ENCODE measurements around the gene BAG1.

The BAG1 gene

GRCh38 chr9:33300546-33300945, 36.0 kb upstream of the BAG1 start:
- DNase-seq (ENCODE audit: insufficient read length, low spot score) (no peak), FAIRE-seq (no peak)
- TF ChIP-seq CTCF (IDR thresholded peaks at IDR 0.05; ENCODE audit: insufficient read depth, missing control alignments), result no peak

GRCh38 chr9:33297432-33297831, 32.9 kb upstream of the BAG1 start:
- DNase-seq (ENCODE audit: insufficient read length, low spot score) (no peak), FAIRE-seq (no peak)
- TF ChIP-seq CTCF (IDR thresholded peaks at IDR 0.05; ENCODE audit: insufficient read depth, missing control alignments), result no peak

GRCh38 chr9:33295571-33295970, 31.1 kb upstream of the BAG1 start:
- no peak for FAIRE-seq
- TF ChIP-seq CTCF (IDR thresholded peaks at IDR 0.05; ENCODE audit: insufficient read depth, missing control alignments), result no peak
- DNase-seq (ENCODE audit: insufficient read length, low spot score), result no peak

GRCh38 chr9:33294670-33295432, 30.3 kb upstream of the BAG1 start:
- no peak for DNase-seq (ENCODE audit: insufficient read length, low spot score)
- TF ChIP-seq CTCF (IDR thresholded peaks at IDR 0.05; ENCODE audit: insufficient read depth, missing control alignments), result no peak
- no peak for FAIRE-seq

GRCh38 chr9:33293782-33294181, 29.3 kb upstream of the BAG1 start:
- no peak for DNase-seq (ENCODE audit: insufficient read length, low spot score)
- no peak for FAIRE-seq
- no peak for TF ChIP-seq CTCF (IDR thresholded peaks at IDR 0.05; ENCODE audit: insufficient read depth, missing control alignments)

GRCh38 chr9:33291901-33292300, 27.4 kb upstream of the BAG1 start:
- DNase-seq (ENCODE audit: insufficient read length, low spot score) (no peak), FAIRE-seq (no peak)
- no peak for TF ChIP-seq CTCF (IDR thresholded peaks at IDR 0.05; ENCODE audit: insufficient read depth, missing control alignments)

- TF ChIP-seq CTCF (IDR thresholded peaks at IDR 0.05; ENCODE audit: insufficient read depth, missing control alignments), result no peak
- no peak for FAIRE-seq
- no peak for DNase-seq (ENCODE audit: insufficient read length, low spot score)
Observed at GRCh38 chr9:33291031-33291397, 26.5 kb upstream of the BAG1 start.
